ENCODE measurements around the gene DBF4B. TPM values are rescaled to one million over a fixed set of nuclear protein-coding genes. Genes with fewer than 3 reads are reported as not detected.
A peak's percentile ranks its signal among the peaks of the same experiment; 100 is the strongest.

The DBF4B gene
- total and polyA plus RNA-seq, 2 of the 13 experiments (the other 11 are each of a cell fraction or from before 2014, with no cell fraction given) = 11.7 to 13.2 TPM

- TF ChIP-seq SIN3A (IDR thresholded peaks at IDR 0.05; ENCODE audit: borderline replicate concordance, low read depth, low read length) (peak; percentile 98), KLF6 (CRISPR knock-in tag; IDR thresholded peaks at IDR 0.05) (peak; percentile 47), ZNF550 (CRISPR knock-in tag; IDR thresholded peaks at IDR 0.05; ENCODE audit: borderline replicate concordance) (no peak; the same call in 1 of the 2 replicates), ZNF691 (CRISPR knock-in tag; IDR thresholded peaks at IDR 0.05; ENCODE audit: borderline replicate concordance, low read depth) (peak; percentile 73; the same call in 1 of the 2 replicates), KLF15 (CRISPR knock-in tag; IDR thresholded peaks at IDR 0.05; ENCODE audit: borderline replicate concordance) (peak; percentile 46; the same call in 1 of the 2 replicates), ZBED4 (CRISPR knock-in tag; IDR thresholded peaks at IDR 0.05; ENCODE audit: borderline replicate concordance) (no peak), ZFP1 (CRISPR knock-in tag; IDR thresholded peaks at IDR 0.05) (no peak), SOX5 (CRISPR knock-in tag; IDR thresholded peaks at IDR 0.05; ENCODE audit: borderline replicate concordance) (no peak; the same call in 1 of the 2 replicates), ZNF264 (CRISPR knock-in tag; IDR thresholded peaks at IDR 0.05) (no peak), ATF3 (CRISPR knock-in tag; IDR thresholded peaks at IDR 0.05) (0 out of 2 replicates have a peak, but pooled peaks have one; percentile 19), ZNF337 (CRISPR knock-in tag; IDR thresholded peaks at IDR 0.05; ENCODE audit: borderline replicate concordance, low read depth) (no peak), PRDM10 (CRISPR knock-in tag; IDR thresholded peaks at IDR 0.05; ENCODE audit: low read depth) (peak; percentile 70; the same call in 1 of the 2 replicates), HOMEZ (CRISPR knock-in tag; IDR thresholded peaks at IDR 0.05; ENCODE audit: low read depth) (peak; percentile 49; the same call in 1 of the 2 replicates), ZNF766 (CRISPR knock-in tag; IDR thresholded peaks at IDR 0.05; ENCODE audit: borderline replicate concordance) (no peak), TAF1 (CRISPR knock-in tag; IDR thresholded peaks at IDR 0.05) (peak; percentile 80; the same call in 1 of the 2 replicates), MYC (CRISPR knock-in tag; IDR thresholded peaks at IDR 0.05; ENCODE audit: borderline replicate concordance) (no peak; the same call in 1 of the 2 replicates)
Observed at GRCh38 chr17:44708401-44709263, at the start of gene DBF4B (continued).

All from HepG2 (cell line).